ENCODE measurements around the gene CD274. TPM values are rescaled to one million over a fixed set of nuclear protein-coding genes. Genes with fewer than 3 reads are reported as not detected.

CD274 gene
- total RNA-seq, 2 donors from 2014 or later, result 1.00 TPM; not detected in 1

DNA sequence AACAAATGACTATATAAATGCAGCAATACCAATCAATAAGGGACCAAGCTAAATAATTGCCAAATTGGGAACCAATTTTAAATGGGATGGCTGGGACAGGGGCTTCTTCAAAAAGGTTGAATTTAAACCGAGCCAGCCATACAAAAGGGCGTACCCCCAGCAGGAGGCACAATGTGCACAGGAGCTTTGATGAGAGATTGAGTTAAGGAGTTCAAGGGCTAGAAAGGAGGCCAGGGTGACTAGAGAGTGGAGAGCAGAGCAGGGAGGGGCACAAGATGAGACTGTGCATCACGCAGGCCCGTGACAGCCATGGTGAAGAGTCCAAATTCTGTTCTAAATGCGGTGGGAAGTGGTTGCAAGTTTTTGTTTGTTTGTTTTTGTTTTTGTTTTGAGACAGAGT is 36.6 kb downstream of the CD274 start:
- TF ChIP-seq, protein P1, sequence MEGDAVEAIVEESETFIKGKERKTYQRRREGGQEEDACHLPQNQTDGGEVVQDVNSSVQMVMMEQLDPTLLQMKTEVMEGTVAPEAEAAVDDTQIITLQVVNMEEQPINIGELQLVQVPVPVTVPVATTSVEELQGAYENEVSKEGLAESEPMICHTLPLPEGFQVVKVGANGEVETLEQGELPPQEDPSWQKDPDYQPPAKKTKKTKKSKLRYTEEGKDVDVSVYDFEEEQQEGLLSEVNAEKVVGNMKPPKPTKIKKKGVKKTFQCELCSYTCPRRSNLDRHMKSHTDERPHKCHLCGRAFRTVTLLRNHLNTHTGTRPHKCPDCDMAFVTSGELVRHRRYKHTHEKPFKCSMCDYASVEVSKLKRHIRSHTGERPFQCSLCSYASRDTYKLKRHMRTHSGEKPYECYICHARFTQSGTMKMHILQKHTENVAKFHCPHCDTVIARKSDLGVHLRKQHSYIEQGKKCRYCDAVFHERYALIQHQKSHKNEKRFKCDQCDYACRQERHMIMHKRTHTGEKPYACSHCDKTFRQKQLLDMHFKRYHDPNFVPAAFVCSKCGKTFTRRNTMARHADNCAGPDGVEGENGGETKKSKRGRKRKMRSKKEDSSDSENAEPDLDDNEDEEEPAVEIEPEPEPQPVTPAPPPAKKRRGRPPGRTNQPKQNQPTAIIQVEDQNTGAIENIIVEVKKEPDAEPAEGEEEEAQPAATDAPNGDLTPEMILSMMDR (conservative IDR thresholded peaks at IDR 0.05), result no peak
- Mint-ChIP-seq H3K27ac (no peak overlapping the region), H3K4me3 (no peak overlapping the region), H3K36me3 (ENCODE audit: low read depth) (no peaks in the 10 kb centered on the region), H3K9me3 (peaks cover 3% of the 10 kb centered on the region), H3K27me3 (ENCODE audit: insufficient read depth) (no peaks in the 10 kb centered on the region), H3K4me1 (peaks cover 37% of the 10 kb centered on the region)
- WGBS, 2 experiments (ENCODE audit: insufficient coverage in 1 of 2, insufficient read length in 1 of 2), result 85 to 92% methylated on average over 5 of the region's 5 CpGs
- Histone ChIP-seq H3K27me3 (ENCODE audit: control insufficient read depth, insufficient read depth, low read length, poor library complexity, severe bottlenecking) (no peaks in the 10 kb centered on the region), H3K4me3 (ENCODE audit: low read length) (no peak overlapping the region), H3K9me3 (ENCODE audit: control insufficient read depth, low read length) (no peaks in the 10 kb centered on the region), H3K9ac (ENCODE audit: extremely low read depth, low read length, poor library complexity, severe bottlenecking) (no peak overlapping the region), H3K36me3 (ENCODE audit: control insufficient read depth, insufficient read depth, low read length) (no peaks in the 10 kb centered on the region), H3K27ac (ENCODE audit: low read depth, low read length) (no peak overlapping the region), H3K4me1 (ENCODE audit: control insufficient read depth, insufficient read depth, low read length) (no peaks in the 10 kb centered on the region)
- DNase-seq, result no peak

DNA sequence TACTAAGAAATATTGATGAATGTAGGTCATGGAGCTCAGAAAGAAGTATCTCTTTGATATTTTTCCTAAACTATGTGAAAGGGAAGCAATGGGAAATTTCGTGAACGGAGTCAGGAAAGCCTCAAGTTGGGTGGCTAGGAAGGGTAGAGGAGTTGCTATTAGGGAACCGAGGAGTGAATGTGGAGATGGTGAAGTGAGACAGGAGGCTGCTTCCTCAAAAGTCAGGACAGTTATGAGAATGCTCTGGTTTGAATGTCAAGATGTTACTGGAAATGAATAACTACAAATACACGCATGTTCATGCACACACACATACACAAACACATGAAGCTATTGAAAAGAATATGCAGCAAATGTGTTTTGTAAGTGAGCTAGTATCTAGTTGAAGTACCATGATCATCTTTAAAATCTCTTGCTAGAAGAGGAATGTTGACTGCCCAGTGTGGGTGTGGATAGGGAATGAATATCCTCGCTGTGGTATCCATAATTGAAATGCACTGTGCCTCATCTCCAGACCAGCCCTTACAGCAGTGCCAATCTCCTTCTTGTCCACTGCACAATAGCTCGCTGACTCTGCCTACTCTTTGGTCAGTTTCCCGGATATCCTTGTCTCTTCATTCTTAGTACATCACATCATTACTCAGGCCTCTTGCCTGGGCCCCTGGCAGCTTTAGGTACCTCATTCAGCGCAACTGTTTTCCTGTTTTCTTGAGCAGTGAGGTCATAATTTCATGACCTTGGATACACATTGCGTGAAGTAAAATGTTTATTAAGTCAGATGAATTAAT is 38.1 kb downstream of the CD274 start:
- WGBS, 2 experiments (ENCODE audit: insufficient coverage in 1 of 2, insufficient read length in 1 of 2), result 86 to 95% methylated on average over 6 to 8 of the region's 9 CpGs
- no peaks in the 10 kb centered on the region for H3K36me3 ChIP-seq (ENCODE audit: control insufficient read depth, insufficient read depth, low read length)
- Mint-ChIP-seq H3K27me3 (ENCODE audit: insufficient read depth) (no peaks in the 10 kb centered on the region), H3K9me3 (peaks cover 3% of the 10 kb centered on the region), H3K4me1 (peaks cover 37% of the 10 kb centered on the region), H3K36me3 (ENCODE audit: low read depth) (no peaks in the 10 kb centered on the region), H3K4me3 (no peak overlapping the region), H3K27ac (no peak overlapping the region)
- TF ChIP-seq, protein P1 (conservative IDR thresholded peaks at IDR 0.05), result no peak
- H3K27me3 ChIP-seq (ENCODE audit: control insufficient read depth, insufficient read depth, low read length, poor library complexity, severe bottlenecking), result no peaks in the 10 kb centered on the region
- no peak overlapping the region for H3K27ac ChIP-seq (ENCODE audit: low read depth, low read length)
- no peak overlapping the region for H3K4me3 ChIP-seq (ENCODE audit: low read length)
- DNase-seq, result no peak
- H3K4me1 ChIP-seq (ENCODE audit: control insufficient read depth, insufficient read depth, low read length), result no peaks in the 10 kb centered on the region
- no peaks in the 10 kb centered on the region for H3K9me3 ChIP-seq (ENCODE audit: control insufficient read depth, low read length)
- no peak overlapping the region for H3K9ac ChIP-seq (ENCODE audit: extremely low read depth, low read length, poor library complexity, severe bottlenecking)

DNA sequence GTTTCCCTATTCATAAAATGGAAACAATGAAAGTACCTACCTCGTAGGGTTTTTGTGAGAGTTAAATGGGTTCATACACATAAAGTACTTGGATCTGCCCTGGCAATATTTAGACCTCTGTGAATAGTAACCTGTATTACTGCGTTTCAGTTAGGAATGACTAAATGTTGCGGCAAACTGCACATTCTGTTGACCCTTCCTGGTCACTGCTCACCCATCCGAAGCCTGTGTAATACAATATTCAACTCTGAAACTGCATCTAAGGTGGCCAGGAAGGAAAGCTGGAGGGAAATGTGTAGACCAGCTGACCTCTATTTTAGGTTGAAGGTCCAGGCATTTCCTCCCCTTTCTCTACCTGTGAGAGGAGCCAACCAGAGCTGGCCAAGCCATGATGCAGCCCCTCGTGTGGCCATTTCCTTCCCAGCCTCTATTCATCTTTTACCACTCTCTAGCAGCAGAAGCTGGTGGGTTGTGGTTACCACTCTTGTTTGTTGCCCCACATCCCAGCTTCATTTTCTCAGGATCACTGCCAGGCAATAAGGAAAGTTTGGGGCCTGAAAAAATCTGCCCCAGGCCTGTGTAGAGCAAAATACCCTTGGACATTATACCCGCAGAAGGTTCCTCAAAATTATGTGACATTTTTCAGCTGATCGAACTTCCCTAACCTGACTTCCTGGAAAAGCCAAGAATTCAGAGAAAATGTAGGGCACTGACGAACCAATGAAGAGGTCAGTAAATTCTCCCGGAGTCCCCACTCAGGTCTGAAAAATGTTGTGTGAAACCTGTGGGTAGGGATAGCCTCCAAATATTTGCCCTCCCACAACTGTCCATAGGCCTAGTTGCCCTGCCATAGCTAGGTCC is 39.5 kb downstream of the CD274 start:
- Mint-ChIP-seq H3K9me3 (peaks cover 3% of the 10 kb centered on the region), H3K4me3 (no peak overlapping the region), H3K4me1 (peaks cover 31% of the 10 kb centered on the region), H3K27me3 (ENCODE audit: insufficient read depth) (no peaks in the 10 kb centered on the region), H3K27ac (no peak overlapping the region), H3K36me3 (ENCODE audit: low read depth) (no peaks in the 10 kb centered on the region)
- Histone ChIP-seq H3K36me3 (ENCODE audit: control insufficient read depth, insufficient read depth, low read length) (no peaks in the 10 kb centered on the region), H3K4me3 (ENCODE audit: low read length) (no peak overlapping the region), H3K9ac (ENCODE audit: extremely low read depth, low read length, poor library complexity, severe bottlenecking) (no peak overlapping the region), H3K27me3 (ENCODE audit: control insufficient read depth, insufficient read depth, low read length, poor library complexity, severe bottlenecking) (no peaks in the 10 kb centered on the region), H3K4me1 (ENCODE audit: control insufficient read depth, insufficient read depth, low read length) (no peaks in the 10 kb centered on the region), H3K9me3 (ENCODE audit: control insufficient read depth, low read length) (no peaks in the 10 kb centered on the region), H3K27ac (ENCODE audit: low read depth, low read length) (no peak overlapping the region)
- TF ChIP-seq, protein P1 (conservative IDR thresholded peaks at IDR 0.05), result no peak
- no peak for DNase-seq
- 94 to 95% methylated on average over 7 to 9 of the region's 9 CpGs for WGBS, 2 experiments (ENCODE audit: insufficient coverage in 1 of 2, insufficient read length in 1 of 2)

Measured in endodermal cell (in vitro differentiated cells).